Lower lobe of right lung (tissue), 2 donors: ENCODE data around the gene KCNK10. TPM values are rescaled to one million over a fixed set of nuclear protein-coding genes. Genes with fewer than 3 reads are reported as not detected.

Experiments used
- ATAC-seq, 2 donors: fragments of 200-7000 bp; cut with Tn5 transposase; one replicate each; pipeline ENCODE4 v1.9.1; 2020 to 2022; ENCODE audit warnings: mild to moderate bottlenecking in 2 of 2, moderate library complexity in 2 of 2
- DNase-seq: peaks from one replicate; pipeline ENCODE4 v3.0.0-alpha.2; 2020
- H3K27ac ChIP-seq: fragments of 200-600 bp; one replicate; pipeline ENCODE4 v1.8.0; 2022
- H3K27me3 ChIP-seq: fragments of 200-600 bp; one replicate; pipeline ENCODE4 v1.8.0; 2022; ENCODE audit warnings: low read depth
- H3K36me3 ChIP-seq: fragments of 200-600 bp; one replicate; pipeline ENCODE4 v1.8.0; 2022; ENCODE audit warnings: mild to moderate bottlenecking
- H3K4me1 ChIP-seq: fragments of 200-600 bp; one replicate; pipeline ENCODE4 v1.8.0; 2022
- H3K4me3 ChIP-seq: fragments of 200-600 bp; one replicate; pipeline ENCODE4 v1.8.0; 2022; ENCODE audit warnings: mild to moderate bottlenecking
- H3K9me3 ChIP-seq: fragments of 200-600 bp; one replicate; pipeline ENCODE4 v1.8.0; 2022
- intact Hi-C: fragments of 100-400 bp; cut with DNase I; formaldehyde crosslinking; loops from one replicate; pipeline ENCODE4 v1.11.0; 2022
- total RNA-seq: library from RNA; stranded (reverse); fragmentation: NEBNext Ultra II Directional; extraction: Animal tissue kit (Norgen Biotek cat#: 25700); gene quantifications from one replicate; pipeline ENCODE4 v1.2.1, GENCODE V29; 2021
- TF ChIP-seq, protein P1 (sequence below): fragments of 200-600 bp; IDR thresholded peaks from one replicate; pipeline ENCODE4 v1.8.0; 2022; ENCODE audit warnings: antibody characterized with exemption, mild to moderate bottlenecking
- donor health status: DM: no; HTN: yes; CAD: no; lungs with severe emphysema.

KCNK10 gene
- total RNA-seq, 1 donor from 2014 or later: not detected

GRCh38 chr14:88258021-88258420 lies 65.0 kb downstream of the KCNK10 start:
- H3K27me3 ChIP-seq: no peaks in the 10 kb centered on the region
- intact Hi-C loops: no loop called here
- no peaks in the 10 kb centered on the region for H3K9me3 ChIP-seq
- H3K27ac ChIP-seq: no peak overlapping the region
- no peaks in the 10 kb centered on the region for H3K36me3 ChIP-seq
- DNase-seq: no peak
- H3K4me3 ChIP-seq: no peak overlapping the region
- ATAC-seq: no peak
- H3K4me1 ChIP-seq: no peaks in the 10 kb centered on the region
- TF ChIP-seq, protein P1, sequence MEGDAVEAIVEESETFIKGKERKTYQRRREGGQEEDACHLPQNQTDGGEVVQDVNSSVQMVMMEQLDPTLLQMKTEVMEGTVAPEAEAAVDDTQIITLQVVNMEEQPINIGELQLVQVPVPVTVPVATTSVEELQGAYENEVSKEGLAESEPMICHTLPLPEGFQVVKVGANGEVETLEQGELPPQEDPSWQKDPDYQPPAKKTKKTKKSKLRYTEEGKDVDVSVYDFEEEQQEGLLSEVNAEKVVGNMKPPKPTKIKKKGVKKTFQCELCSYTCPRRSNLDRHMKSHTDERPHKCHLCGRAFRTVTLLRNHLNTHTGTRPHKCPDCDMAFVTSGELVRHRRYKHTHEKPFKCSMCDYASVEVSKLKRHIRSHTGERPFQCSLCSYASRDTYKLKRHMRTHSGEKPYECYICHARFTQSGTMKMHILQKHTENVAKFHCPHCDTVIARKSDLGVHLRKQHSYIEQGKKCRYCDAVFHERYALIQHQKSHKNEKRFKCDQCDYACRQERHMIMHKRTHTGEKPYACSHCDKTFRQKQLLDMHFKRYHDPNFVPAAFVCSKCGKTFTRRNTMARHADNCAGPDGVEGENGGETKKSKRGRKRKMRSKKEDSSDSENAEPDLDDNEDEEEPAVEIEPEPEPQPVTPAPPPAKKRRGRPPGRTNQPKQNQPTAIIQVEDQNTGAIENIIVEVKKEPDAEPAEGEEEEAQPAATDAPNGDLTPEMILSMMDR: no peak

DNA sequence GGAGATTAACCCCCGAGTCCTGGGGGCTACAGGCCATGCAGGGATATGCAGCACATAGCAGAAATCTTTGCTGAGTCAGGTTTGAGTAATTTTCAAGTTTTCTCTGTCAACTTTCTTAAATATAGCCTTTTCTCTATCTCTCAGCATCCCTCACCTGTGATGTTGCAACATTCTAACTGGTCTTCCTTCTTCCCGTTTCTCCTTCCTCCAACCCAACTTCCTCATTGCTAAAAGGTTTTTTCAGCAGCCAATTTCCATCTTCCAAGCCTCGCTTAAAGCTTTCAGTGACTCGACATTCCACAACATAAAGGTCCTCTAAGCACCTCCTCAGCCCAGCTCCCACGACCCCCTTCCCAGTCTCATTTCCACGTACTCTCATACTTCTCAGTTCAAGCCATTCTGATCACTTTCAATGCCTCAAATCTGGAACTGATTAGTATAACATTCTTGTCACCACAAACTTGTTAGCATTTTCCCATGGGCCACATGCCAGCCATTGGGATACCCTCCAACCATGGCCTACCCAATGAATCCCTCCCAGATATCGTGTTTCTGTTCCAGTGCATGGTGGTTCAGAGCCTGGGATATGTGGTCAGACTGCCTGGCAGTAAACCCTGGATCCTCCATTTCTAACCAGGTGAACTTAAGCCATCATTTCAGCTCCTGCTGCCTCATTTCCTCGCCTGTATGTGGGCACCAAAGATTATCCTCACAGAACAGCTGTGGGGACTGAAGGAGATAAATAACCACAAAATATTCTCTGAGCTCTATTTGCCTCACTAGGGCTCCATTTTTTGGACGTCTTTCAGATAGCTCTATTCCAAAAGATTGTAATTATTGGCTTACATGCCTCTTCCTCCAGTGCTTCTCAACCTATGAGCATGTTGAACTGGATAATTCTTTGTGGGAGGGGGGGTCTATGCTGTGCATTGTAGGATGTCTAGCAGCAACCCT lies 65.8 kb downstream of the KCNK10 start:
- H3K4me1 ChIP-seq: no peaks in the 10 kb centered on the region
- H3K36me3 ChIP-seq: no peaks in the 10 kb centered on the region
- ATAC-seq (no peak), DNase-seq (no peak)
- no peaks in the 10 kb centered on the region for H3K27me3 ChIP-seq
- intact Hi-C loops: no loop called here
- H3K4me3 ChIP-seq: no peak overlapping the region
- H3K27ac ChIP-seq: no peak overlapping the region
- TF ChIP-seq, protein P1: no peak
- H3K9me3 ChIP-seq: no peaks in the 10 kb centered on the region

GRCh38 chr14:88255798-88256197 lies 67.3 kb downstream of the KCNK10 start:
- no peak overlapping the region for H3K4me3 ChIP-seq
- H3K4me1 ChIP-seq: no peaks in the 10 kb centered on the region
- H3K36me3 ChIP-seq: no peaks in the 10 kb centered on the region
- H3K27me3 ChIP-seq: no peaks in the 10 kb centered on the region
- no peaks in the 10 kb centered on the region for H3K9me3 ChIP-seq
- no peak overlapping the region for H3K27ac ChIP-seq
- intact Hi-C loops: no loop called here
- ATAC-seq (no peak), DNase-seq (no peak)
- TF ChIP-seq, protein P1: no peak

DNA sequence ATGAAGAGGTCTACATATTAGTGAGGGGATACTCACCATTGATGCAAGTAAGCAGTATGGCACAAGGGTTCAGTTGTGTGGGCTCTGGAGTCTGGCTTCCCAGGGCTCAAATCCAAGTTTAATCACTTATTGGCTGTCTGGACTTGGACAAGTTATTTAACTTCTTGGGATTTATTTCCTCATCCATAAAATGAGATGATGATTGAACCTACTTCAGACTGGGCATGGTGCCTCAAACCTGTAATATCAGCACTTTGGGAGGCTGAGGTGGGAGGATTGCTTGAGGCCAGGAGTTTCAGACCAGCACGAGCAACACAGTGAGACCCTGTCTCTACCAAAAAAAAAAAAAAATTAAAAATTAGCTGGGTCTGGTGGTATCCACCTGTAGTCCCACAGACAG lies 67.9 kb downstream of the KCNK10 start:
- ATAC-seq (no peak), DNase-seq (no peak)
- Histone ChIP-seq H3K36me3 (no peaks in the 10 kb centered on the region), H3K27me3 (no peaks in the 10 kb centered on the region), H3K4me1 (no peaks in the 10 kb centered on the region), H3K27ac (no peak overlapping the region), H3K9me3 (no peaks in the 10 kb centered on the region), H3K4me3 (no peak overlapping the region)
- intact Hi-C loops: no loop called here
- TF ChIP-seq, protein P1: no peak

DNA sequence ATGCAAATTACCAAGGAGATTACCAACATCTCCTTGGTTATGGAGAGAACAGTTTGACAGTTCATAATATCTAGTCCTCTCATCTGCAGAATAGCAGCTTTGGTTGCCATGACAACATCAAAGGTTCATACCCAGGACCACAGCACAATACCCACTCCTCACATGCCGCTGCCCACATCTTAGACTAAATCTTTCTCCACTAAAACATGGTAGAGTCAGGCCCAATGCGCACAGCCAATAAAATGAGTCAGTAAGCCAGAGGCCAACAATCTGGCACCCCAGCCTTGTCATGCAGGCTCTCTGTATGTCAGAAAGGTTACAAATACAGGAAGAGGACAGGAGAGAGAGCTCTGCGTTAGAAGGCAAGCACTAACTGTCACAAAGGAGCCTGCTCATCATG lies 70.6 kb downstream of the KCNK10 start:
- Histone ChIP-seq H3K27ac (no peak overlapping the region), H3K9me3 (no peaks in the 10 kb centered on the region), H3K36me3 (no peaks in the 10 kb centered on the region), H3K27me3 (no peaks in the 10 kb centered on the region), H3K4me1 (no peaks in the 10 kb centered on the region), H3K4me3 (no peak overlapping the region)
- TF ChIP-seq, protein P1: no peak
- DNase-seq (no peak), ATAC-seq (no peak)
- intact Hi-C loops: no loop called here
